Stimulated activated naive CD4-positive, alpha-beta T cell (primary cell): ENCODE measurements around the gene AQP9.

Source experiments
- DNase-seq, 6 experiments: peaks; one replicate each; lab custom pipeline; 2025; lab: John Stamatoyannopoulos, UW

The AQP9 gene

GRCh38 chr15:58139989-58140522 lies 1.9 kb downstream of the AQP9 start:
- no peak for DNase-seq

GRCh38 chr15:58141894-58142293 lies 3.7 kb downstream of the AQP9 start:
- no peak for DNase-seq

- DNase-seq, result no peak
Observed at GRCh38 chr15:58142827-58143461, 4.8 kb downstream of the AQP9 start.

- DNase-seq, result no peak
Observed at GRCh38 chr15:58145606-58146005, 7.4 kb downstream of the AQP9 start.

- DNase-seq, result no peak
Observed at GRCh38 chr15:58146211-58146610, 8.0 kb downstream of the AQP9 start.

GRCh38 chr15:58146749-58147148 lies 8.6 kb downstream of the AQP9 start:
- DNase-seq, result no peak

GRCh38 chr15:58147171-58147611 lies 9.0 kb downstream of the AQP9 start:
- DNase-seq, result no peak

- DNase-seq, result no peak
Observed at GRCh38 chr15:58148120-58148519, 9.9 kb downstream of the AQP9 start.

- DNase-seq, result no peak
Observed at GRCh38 chr15:58148633-58149445, 10.7 kb downstream of the AQP9 start.

- no peak for DNase-seq
Observed at GRCh38 chr15:58154769-58155168, 16.6 kb downstream of the AQP9 start.

- no peak for DNase-seq
Observed at GRCh38 chr15:58159827-58160386, 21.7 kb downstream of the AQP9 start.

- no peak for DNase-seq
Observed at GRCh38 chr15:58161436-58161930, 23.3 kb downstream of the AQP9 start.

GRCh38 chr15:58163985-58164384 lies 25.8 kb downstream of the AQP9 start:
- DNase-seq, result no peak

GRCh38 chr15:58164926-58165325 lies 26.7 kb downstream of the AQP9 start:
- no peak for DNase-seq

- DNase-seq, result no peak
Observed at GRCh38 chr15:58165661-58166060, 27.5 kb downstream of the AQP9 start.

- DNase-seq, result no peak
Observed at GRCh38 chr15:58167095-58167691, 29.0 kb downstream of the AQP9 start.

GRCh38 chr15:58169934-58170333 lies 31.8 kb downstream of the AQP9 start:
- no peak for DNase-seq

- DNase-seq, result no peak
Observed at GRCh38 chr15:58171476-58172061, 33.4 kb downstream of the AQP9 start.

GRCh38 chr15:58174709-58175108 lies 36.5 kb downstream of the AQP9 start:
- DNase-seq, result no peak

GRCh38 chr15:58175955-58176354 lies 37.8 kb downstream of the AQP9 start:
- no peak for DNase-seq

GRCh38 chr15:58178668-58179067 lies 40.5 kb downstream of the AQP9 start:
- DNase-seq, result no peak

- DNase-seq, result no peak
Observed at GRCh38 chr15:58179206-58179605, 41.0 kb downstream of the AQP9 start.
